Measurements from ENCODE around the gene MRPL18. TPM values are rescaled to one million over a fixed set of nuclear protein-coding genes. Genes with fewer than 3 reads are reported as not detected.

The MRPL18 gene
- total RNA-seq, 1 donor from 2014 or later: 64.6 TPM

DNA sequence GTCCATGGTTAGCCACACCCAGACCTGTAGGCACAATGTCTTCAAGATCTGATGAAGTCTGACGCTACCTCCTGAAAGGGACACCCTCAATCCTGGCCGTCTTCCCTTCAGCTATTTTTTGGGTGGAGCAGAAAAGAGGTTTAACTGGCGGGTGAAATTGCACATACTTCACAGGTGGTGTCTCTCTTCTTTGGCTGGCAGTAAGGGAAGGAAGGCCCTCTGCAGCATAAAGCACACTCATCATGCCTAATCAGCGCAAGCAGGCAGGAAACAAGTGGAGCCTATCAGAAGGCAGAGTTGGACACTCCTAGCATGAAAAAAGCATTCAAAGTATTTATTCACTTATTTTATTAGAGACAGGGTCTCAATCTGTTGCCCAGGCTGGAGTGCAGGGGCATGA lies 42.7 kb downstream of the MRPL18 start:
- H3K4me2 ChIP-seq (ENCODE audit: low read length): no peak overlapping the region

DNA sequence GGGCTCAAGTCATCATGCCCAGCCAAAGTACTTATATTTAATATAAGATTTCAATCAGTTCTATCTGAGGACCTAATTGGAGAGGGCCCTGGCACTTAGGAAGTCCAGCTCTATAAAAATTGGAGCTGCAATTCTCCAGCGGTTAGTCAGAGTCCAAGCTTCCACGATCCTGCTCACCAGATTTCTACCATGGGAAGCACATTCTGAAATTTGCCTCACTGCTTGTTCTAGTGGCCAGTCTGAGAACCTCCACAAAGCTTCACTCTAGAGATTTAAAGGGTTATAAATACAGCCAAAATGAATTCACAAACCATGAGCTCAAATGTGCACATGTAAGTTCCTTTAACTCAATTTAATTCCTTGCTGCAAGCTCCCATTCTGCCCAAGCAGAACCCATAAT lies 43.3 kb downstream of the MRPL18 start:
- FAIRE-seq (no peak), DNase-seq (ENCODE audit: low read depth) (no peak)
- H3K79me2 ChIP-seq (ENCODE audit: insufficient read depth, low read length): no peaks in the 10 kb centered on the region
- H3K27ac ChIP-seq (ENCODE audit: low read depth, low read length): no peak overlapping the region
- H3K27me3 Mint-ChIP-seq (ENCODE audit: low read depth, unreplicated experiment): peaks cover 17% of the 10 kb centered on the region
- no peaks in the 10 kb centered on the region for H4K20me1 ChIP-seq (ENCODE audit: insufficient read depth, low read length)
- no peaks in the 10 kb centered on the region for H3K4me1 ChIP-seq (ENCODE audit: insufficient read depth, low read length)
- no peak overlapping the region for H3K4me3 ChIP-seq (ENCODE audit: insufficient read depth, low read depth, low read length)
- H3K4me1 Mint-ChIP-seq (ENCODE audit: low read depth, unreplicated experiment): no peaks in the 10 kb centered on the region
- H3K27ac Mint-ChIP-seq (ENCODE audit: unreplicated experiment): no peak overlapping the region
- no peak overlapping the region for H2AFZ ChIP-seq (ENCODE audit: low read depth, low read length)
- H3K9ac ChIP-seq (ENCODE audit: low read length): no peak overlapping the region
- H3K27me3 ChIP-seq (ENCODE audit: insufficient read depth, low read length): no peaks in the 10 kb centered on the region
- no peaks in the 10 kb centered on the region for H3K36me3 Mint-ChIP-seq (ENCODE audit: low read depth, unreplicated experiment)
- TF ChIP-seq EZH2 (IDR thresholded peaks at IDR 0.05; ENCODE audit: insufficient read depth, low read length) (no peak), CTCF (IDR thresholded peaks at IDR 0.05; ENCODE audit: insufficient read depth, low read depth, low read length) (no peak)
- H3K4me3 Mint-ChIP-seq (ENCODE audit: unreplicated experiment): no peak overlapping the region
- no peak overlapping the region for H3K4me2 ChIP-seq (ENCODE audit: low read length)
- H3K9me3 Mint-ChIP-seq (ENCODE audit: unreplicated experiment): peaks cover 4% of the 10 kb centered on the region
- H3K36me3 ChIP-seq (ENCODE audit: insufficient read depth, low read length): no peaks in the 10 kb centered on the region
- H3K9me3 ChIP-seq (ENCODE audit: insufficient read depth, low read depth, low read length): no peaks in the 10 kb centered on the region

More for the DNA sequence above, 42.7 kb downstream of the MRPL18 start:
- no peaks in the 10 kb centered on the region for H4K20me1 ChIP-seq (ENCODE audit: insufficient read depth, low read length)
- Mint-ChIP-seq H3K4me3 (ENCODE audit: unreplicated experiment) (no peak overlapping the region), H3K36me3 (ENCODE audit: low read depth, unreplicated experiment) (no peaks in the 10 kb centered on the region), H3K27me3 (ENCODE audit: low read depth, unreplicated experiment) (peaks cover 17% of the 10 kb centered on the region), H3K9me3 (ENCODE audit: unreplicated experiment) (peaks cover 4% of the 10 kb centered on the region), H3K4me1 (ENCODE audit: low read depth, unreplicated experiment) (no peaks in the 10 kb centered on the region), H3K27ac (ENCODE audit: unreplicated experiment) (no peak overlapping the region)
- no peak overlapping the region for H3K27ac ChIP-seq (ENCODE audit: low read depth, low read length)
- no peaks in the 10 kb centered on the region for H3K27me3 ChIP-seq (ENCODE audit: insufficient read depth, low read length)
- TF ChIP-seq EZH2 (IDR thresholded peaks at IDR 0.05; ENCODE audit: insufficient read depth, low read length): no peak
- no peak for TF ChIP-seq CTCF (IDR thresholded peaks at IDR 0.05; ENCODE audit: insufficient read depth, low read depth, low read length)
- DNase-seq (ENCODE audit: low read depth) (no peak), FAIRE-seq (no peak)
- no peaks in the 10 kb centered on the region for H3K36me3 ChIP-seq (ENCODE audit: insufficient read depth, low read length)
- H3K9ac ChIP-seq (ENCODE audit: low read length): no peak overlapping the region
- H3K9me3 ChIP-seq (ENCODE audit: insufficient read depth, low read depth, low read length): no peaks in the 10 kb centered on the region
- H2AFZ ChIP-seq (ENCODE audit: low read depth, low read length): no peak overlapping the region
- no peaks in the 10 kb centered on the region for H3K79me2 ChIP-seq (ENCODE audit: insufficient read depth, low read length)
- no peaks in the 10 kb centered on the region for H3K4me1 ChIP-seq (ENCODE audit: insufficient read depth, low read length)
- H3K4me3 ChIP-seq (ENCODE audit: insufficient read depth, low read depth, low read length): no peak overlapping the region

DNA sequence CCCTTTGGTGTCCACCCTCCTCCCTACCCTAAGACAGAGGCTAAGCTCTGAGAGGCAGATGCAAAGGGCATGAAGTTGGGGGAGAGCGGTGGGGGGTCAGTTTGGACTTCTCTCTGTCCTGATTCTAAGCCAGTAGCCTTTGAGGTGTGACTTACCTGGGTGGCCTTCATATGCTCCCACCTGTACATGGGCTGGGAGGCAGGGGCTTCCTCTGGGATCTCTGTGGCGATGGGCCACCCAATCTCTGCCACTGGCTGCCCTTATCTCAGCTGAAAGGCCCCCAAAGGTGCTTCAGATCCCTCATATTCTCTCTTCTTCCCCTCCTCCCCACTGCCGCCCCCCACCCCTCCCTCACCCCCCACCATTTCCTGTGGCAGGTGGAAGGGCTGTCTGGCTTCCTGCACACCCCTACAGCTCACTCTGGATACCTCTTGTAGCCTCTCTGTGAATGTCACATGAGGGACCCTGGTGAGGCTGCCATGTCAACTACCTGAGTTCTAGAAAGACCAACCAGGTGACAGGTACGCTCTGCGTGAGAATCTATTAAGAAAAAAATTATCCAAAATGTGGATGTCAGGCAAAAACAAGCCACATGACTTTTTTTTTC lies 43.8 kb downstream of the MRPL18 start:
- Histone ChIP-seq H2AFZ (ENCODE audit: low read depth, low read length) (no peak overlapping the region), H3K4me1 (ENCODE audit: insufficient read depth, low read length) (no peaks in the 10 kb centered on the region), H3K9ac (ENCODE audit: low read length) (no peak overlapping the region), H3K27ac (ENCODE audit: low read depth, low read length) (no peak overlapping the region), H3K79me2 (ENCODE audit: insufficient read depth, low read length) (no peaks in the 10 kb centered on the region), H3K9me3 (ENCODE audit: insufficient read depth, low read depth, low read length) (no peaks in the 10 kb centered on the region), H3K27me3 (ENCODE audit: insufficient read depth, low read length) (no peaks in the 10 kb centered on the region), H3K4me3 (ENCODE audit: insufficient read depth, low read depth, low read length) (no peak overlapping the region), H4K20me1 (ENCODE audit: insufficient read depth, low read length) (no peaks in the 10 kb centered on the region), H3K36me3 (ENCODE audit: insufficient read depth, low read length) (no peaks in the 10 kb centered on the region), H3K4me2 (ENCODE audit: low read length) (no peak overlapping the region)
- DNase-seq (ENCODE audit: low read depth) (no peak), FAIRE-seq (no peak)
- Mint-ChIP-seq H3K27ac (ENCODE audit: unreplicated experiment) (no peak overlapping the region), H3K36me3 (ENCODE audit: low read depth, unreplicated experiment) (no peaks in the 10 kb centered on the region), H3K27me3 (ENCODE audit: low read depth, unreplicated experiment) (peaks cover 17% of the 10 kb centered on the region), H3K4me1 (ENCODE audit: low read depth, unreplicated experiment) (no peaks in the 10 kb centered on the region), H3K9me3 (ENCODE audit: unreplicated experiment) (peaks cover 4% of the 10 kb centered on the region), H3K4me3 (ENCODE audit: unreplicated experiment) (no peak overlapping the region)
- no peak for TF ChIP-seq CTCF (IDR thresholded peaks at IDR 0.05; ENCODE audit: insufficient read depth, low read depth, low read length)
- TF ChIP-seq EZH2 (IDR thresholded peaks at IDR 0.05; ENCODE audit: insufficient read depth, low read length): no peak

Measured in astrocyte (in vitro differentiated cells and primary cell).